Vagina (tissue), 2 donors: ENCODE results near the gene TET2.

Source experiments
- CTCF ChIP-seq, 3 experiments: fragments of 450-650 bp in 2 of 3; fragments of 200-600 bp in 1 of 3; sonication (generic) in 1 of 3; IDR thresholded peaks; one replicate each; pipeline ENCODE4 v1.5.1; 2017 to 2019; ENCODE audit warnings: antibody characterized with exemption in 3 of 3, mild to moderate bottlenecking in 2 of 3, moderate library complexity in 2 of 3
- POLR2A ChIP-seq, 2 donors: fragments of 450-650 bp; IDR thresholded peaks; one replicate each; pipeline ENCODE4 v1.6.1; 2017; ENCODE audit warnings: antibody characterized with exemption in 2 of 2, mild to moderate bottlenecking in 2 of 2, moderate library complexity in 2 of 2

DNA sequence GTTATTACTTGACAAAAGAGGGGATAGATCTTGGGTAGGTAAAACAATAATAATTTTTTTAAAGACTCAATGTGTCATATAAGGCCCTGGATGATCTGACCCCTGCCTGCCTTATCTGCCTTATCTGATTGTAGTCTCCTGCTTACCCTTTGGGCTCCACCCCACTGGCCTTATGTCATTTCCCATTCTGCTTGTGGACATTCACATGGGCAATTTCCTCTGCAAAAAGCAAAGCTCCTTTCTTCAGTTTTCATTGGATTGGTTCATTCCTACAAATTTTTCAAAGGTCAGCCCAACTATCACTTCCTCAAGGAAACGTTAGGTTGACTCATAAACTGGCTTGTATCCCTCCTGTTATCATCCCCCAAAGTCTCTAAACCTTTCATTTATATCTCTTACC, 15.7 kb upstream of the TET2 start:
- TF ChIP-seq CTCF (IDR thresholded peaks at IDR 0.05): no peak
- TF ChIP-seq POLR2A (IDR thresholded peaks at IDR 0.05): no peak
